ENCODE measurements around the gene BNIP3. TPM values are rescaled to one million over a fixed set of nuclear protein-coding genes. Genes with fewer than 3 reads are reported as not detected.

BNIP3 gene
- total RNA-seq, 2 donors from 2014 or later: 31.3 to 51.7 TPM

DNA sequence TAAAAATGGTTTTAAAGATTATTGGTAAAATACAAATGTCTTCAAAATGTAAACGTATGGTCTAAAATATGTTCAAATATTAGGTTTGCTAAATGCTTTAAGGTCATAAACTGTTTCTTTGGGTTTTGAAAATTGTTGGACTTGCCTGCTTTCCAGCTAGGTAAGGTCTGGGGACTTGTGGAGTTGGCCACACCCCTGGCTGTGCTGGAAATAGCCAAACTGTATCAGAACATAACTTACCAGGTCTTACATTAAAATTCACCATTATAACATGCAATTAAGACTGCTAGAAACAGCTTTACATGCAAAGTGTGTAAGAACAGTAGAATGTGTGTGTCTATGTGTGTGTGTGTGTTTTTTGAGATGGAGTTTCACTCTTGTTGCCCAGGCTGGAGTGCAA is 29.7 kb upstream of the BNIP3 start:
- Mint-ChIP-seq H3K27ac (no peak overlapping the region), H3K4me1 (ENCODE audit: low read depth) (no peaks in the 10 kb centered on the region), H3K4me3 (no peak overlapping the region), H3K36me3 (ENCODE audit: insufficient read depth in 2 of 2) (no peaks in the 10 kb centered on the region), H3K27me3 (ENCODE audit: low read depth) (peaks cover 33% of the 10 kb centered on the region), H3K9me3 (no peaks in the 10 kb centered on the region)
- DNase-seq (no peak), ATAC-seq (replicated peaks in 1 of 2) (no peak)

DNA sequence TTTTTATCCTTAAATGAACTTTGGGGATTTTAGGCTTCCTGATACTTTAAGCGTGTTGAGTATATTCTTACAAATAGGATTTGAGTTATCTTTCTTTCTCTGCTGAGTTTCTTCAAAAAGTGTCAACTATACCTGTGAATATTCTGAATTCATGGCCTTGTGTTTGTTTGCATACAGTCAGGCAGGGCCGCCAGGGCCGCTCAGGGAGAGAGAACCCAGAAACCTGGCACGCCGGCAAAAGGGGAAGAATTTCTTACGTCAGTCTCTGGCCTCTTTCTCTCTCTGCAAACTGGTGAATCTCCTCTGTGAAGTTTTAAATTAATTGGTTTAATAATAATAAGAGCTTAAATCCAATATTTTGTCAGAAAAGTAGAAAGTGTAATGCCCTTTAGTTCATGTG is 29.3 kb upstream of the BNIP3 start:
- H3K36me3 Mint-ChIP-seq (ENCODE audit: insufficient read depth in 2 of 2): no peaks in the 10 kb centered on the region
- H3K4me3 Mint-ChIP-seq: no peak overlapping the region
- peaks cover 33% of the 10 kb centered on the region for H3K27me3 Mint-ChIP-seq (ENCODE audit: low read depth)
- DNase-seq (no peak), ATAC-seq (replicated peaks in 1 of 2) (no peak)
- no peaks in the 10 kb centered on the region for H3K4me1 Mint-ChIP-seq (ENCODE audit: low read depth)
- H3K9me3 Mint-ChIP-seq: no peaks in the 10 kb centered on the region
- H3K27ac Mint-ChIP-seq: no peak overlapping the region

DNA sequence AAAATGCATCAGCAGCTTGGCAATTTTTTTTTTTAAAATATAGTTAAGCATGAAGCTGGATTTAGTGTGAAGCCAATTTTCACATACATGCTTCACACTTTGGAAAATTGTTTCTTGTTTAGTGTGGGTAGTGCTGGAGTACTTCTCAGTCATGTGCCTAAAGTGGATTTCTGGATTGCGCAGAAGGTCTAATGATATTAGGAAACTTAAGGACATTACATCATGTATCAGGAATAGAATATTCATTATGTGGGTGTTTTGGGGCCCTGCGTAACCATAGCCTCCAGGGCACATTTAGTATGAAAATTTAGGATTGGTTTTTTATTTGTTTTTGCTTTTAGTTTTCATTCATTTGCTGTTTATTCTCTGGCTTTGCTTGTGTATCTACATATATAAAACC is 28.8 kb upstream of the BNIP3 start:
- Mint-ChIP-seq H3K4me3 (no peak overlapping the region), H3K4me1 (ENCODE audit: low read depth) (peaks cover under 1% of the 10 kb centered on the region), H3K27me3 (ENCODE audit: low read depth) (peaks cover 33% of the 10 kb centered on the region), H3K36me3 (ENCODE audit: insufficient read depth in 2 of 2) (no peaks in the 10 kb centered on the region), H3K27ac (no peak overlapping the region), H3K9me3 (no peaks in the 10 kb centered on the region)
- no peak for DNase-seq
- ATAC-seq (replicated peaks in 1 of 2): no peak

DNA sequence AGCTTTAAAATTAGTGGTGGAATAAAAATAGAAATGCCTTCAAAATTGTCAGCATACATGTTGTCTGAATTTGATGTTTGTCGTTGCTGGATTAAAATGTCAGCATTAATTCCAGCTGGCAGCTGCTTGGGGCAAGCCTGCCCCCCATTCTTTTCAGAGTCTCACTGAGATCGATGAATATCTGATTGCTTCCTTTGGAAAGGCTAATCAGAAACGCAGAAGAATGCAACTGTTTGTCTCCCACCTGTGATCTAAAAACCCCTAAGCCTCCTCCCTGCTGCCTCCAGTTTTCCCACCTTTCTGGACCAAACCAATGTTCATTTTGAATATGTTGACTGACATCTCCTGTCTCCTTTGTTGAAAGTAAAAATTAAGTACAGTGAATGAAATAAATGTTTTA is 27.9 kb upstream of the BNIP3 start:
- H3K4me3 Mint-ChIP-seq: no peak overlapping the region
- H3K27me3 Mint-ChIP-seq (ENCODE audit: low read depth): peaks cover 33% of the 10 kb centered on the region
- ATAC-seq (replicated peaks in 1 of 2) (no peak), DNase-seq (no peak)
- no peaks in the 10 kb centered on the region for H3K9me3 Mint-ChIP-seq
- H3K36me3 Mint-ChIP-seq (ENCODE audit: insufficient read depth in 2 of 2): no peaks in the 10 kb centered on the region
- H3K27ac Mint-ChIP-seq: no peak overlapping the region
- peaks cover 6% of the 10 kb centered on the region for H3K4me1 Mint-ChIP-seq (ENCODE audit: low read depth)

DNA sequence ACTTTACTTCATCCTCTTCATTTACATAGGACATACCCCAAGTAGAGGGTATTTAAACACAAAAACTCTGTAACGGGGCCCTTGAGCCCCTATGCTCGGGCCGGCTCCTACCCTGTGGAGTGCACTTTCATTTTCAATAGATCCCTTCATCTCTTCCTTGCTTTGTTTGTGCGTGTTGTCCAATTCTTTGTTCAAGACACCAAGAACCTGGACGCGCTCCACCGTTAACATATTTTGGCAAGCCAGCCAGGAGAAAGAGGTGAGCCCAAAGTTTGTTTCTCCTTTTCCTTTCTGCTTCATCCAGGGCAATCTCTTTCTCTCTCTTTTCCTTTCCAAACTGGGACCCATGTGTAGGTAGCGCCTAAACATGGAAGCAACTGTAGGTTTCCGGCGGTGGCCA is 26.0 kb upstream of the BNIP3 start:
- no peaks in the 10 kb centered on the region for H3K36me3 Mint-ChIP-seq (ENCODE audit: insufficient read depth in 2 of 2)
- DNase-seq: no peak
- H3K4me1 Mint-ChIP-seq (ENCODE audit: low read depth): peaks cover 6% of the 10 kb centered on the region
- no peak overlapping the region for H3K4me3 Mint-ChIP-seq
- peaks cover 33% of the 10 kb centered on the region for H3K27me3 Mint-ChIP-seq (ENCODE audit: low read depth)
- ATAC-seq (replicated peaks in 1 of 2): no peak
- no peaks in the 10 kb centered on the region for H3K9me3 Mint-ChIP-seq
- H3K27ac Mint-ChIP-seq: no peak overlapping the region

DNA sequence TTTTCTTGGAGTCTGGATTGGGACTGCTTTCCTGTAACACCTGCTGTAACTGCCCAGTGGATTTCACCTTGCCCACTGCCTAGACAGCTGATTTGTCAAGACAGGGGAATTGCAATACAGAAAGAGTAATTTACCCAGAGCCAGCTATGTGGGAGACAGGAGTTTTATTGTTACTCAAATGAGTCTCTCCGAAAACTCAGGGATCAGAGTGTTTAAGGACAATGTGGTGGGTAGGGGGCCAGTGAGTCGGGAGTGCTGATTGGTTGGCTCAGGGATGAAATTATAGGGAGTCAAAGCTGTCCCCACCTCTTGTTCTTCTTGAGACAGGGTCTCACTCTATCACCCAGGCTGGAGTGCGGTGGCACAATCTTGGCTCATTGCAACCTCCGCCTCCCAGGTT is 25.2 kb upstream of the BNIP3 start:
- no peak overlapping the region for H3K27ac Mint-ChIP-seq
- ATAC-seq (replicated peaks in 1 of 2) (no peak), DNase-seq (no peak)
- H3K27me3 Mint-ChIP-seq (ENCODE audit: low read depth): peaks cover 33% of the 10 kb centered on the region
- H3K9me3 Mint-ChIP-seq: no peaks in the 10 kb centered on the region
- no peaks in the 10 kb centered on the region for H3K36me3 Mint-ChIP-seq (ENCODE audit: insufficient read depth in 2 of 2)
- peaks cover 6% of the 10 kb centered on the region for H3K4me1 Mint-ChIP-seq (ENCODE audit: low read depth)
- no peak overlapping the region for H3K4me3 Mint-ChIP-seq

DNA sequence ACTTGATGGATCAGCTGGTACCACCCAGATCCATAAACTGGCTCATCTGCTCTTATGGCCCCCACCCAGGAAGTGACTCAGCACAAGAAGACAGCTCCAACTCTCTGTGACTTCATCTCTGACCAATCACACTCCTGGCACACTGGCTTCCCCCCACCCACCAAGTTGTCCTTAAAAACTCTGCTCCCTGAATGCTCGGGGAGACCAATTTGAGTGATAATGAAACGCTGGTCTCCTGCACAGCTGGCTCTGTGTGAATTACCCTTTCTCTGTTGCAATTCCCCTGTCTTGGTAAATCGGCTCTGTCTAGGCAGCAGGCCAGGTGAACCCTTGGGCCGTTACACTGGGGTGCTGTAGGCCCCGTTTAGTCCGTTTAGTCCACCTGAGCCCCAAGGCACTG is 23.4 kb upstream of the BNIP3 start:
- Mint-ChIP-seq H3K4me3 (no peak overlapping the region), H3K27me3 (ENCODE audit: low read depth) (peaks cover 19% of the 10 kb centered on the region), H3K4me1 (ENCODE audit: low read depth) (peaks cover 6% of the 10 kb centered on the region), H3K9me3 (no peaks in the 10 kb centered on the region), H3K27ac (no peak overlapping the region), H3K36me3 (ENCODE audit: insufficient read depth in 2 of 2) (no peaks in the 10 kb centered on the region)
- ATAC-seq (replicated peaks in 1 of 2): no peak
- DNase-seq: no peak

DNA sequence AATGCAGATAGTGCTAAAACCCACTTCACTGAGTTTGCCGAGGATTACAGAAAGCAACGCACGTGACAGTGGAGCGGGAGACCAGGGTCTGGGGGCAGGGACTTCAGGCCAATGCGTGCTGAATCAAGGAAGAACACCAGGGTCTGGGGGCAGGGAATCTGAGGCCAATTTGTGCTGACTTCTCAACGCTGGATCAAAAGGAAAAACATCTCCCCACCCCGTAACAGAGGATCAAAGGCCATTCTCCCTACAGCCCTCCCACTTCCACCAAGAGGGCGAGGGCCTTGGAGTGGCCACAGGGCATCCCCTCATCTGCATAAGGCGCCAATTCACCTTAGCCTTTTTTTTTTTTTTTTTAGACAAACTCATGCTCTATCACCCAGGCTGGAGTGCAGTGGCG is 22.3 kb upstream of the BNIP3 start:
- H3K4me1 Mint-ChIP-seq (ENCODE audit: low read depth): peaks cover 6% of the 10 kb centered on the region
- H3K27me3 Mint-ChIP-seq (ENCODE audit: low read depth): peaks cover 11% of the 10 kb centered on the region
- no peaks in the 10 kb centered on the region for H3K9me3 Mint-ChIP-seq
- no peaks in the 10 kb centered on the region for H3K36me3 Mint-ChIP-seq (ENCODE audit: insufficient read depth in 2 of 2)
- no peak overlapping the region for H3K27ac Mint-ChIP-seq
- ATAC-seq (replicated peaks in 1 of 2): no peak
- DNase-seq: no peak
- H3K4me3 Mint-ChIP-seq: no peak overlapping the region

DNA sequence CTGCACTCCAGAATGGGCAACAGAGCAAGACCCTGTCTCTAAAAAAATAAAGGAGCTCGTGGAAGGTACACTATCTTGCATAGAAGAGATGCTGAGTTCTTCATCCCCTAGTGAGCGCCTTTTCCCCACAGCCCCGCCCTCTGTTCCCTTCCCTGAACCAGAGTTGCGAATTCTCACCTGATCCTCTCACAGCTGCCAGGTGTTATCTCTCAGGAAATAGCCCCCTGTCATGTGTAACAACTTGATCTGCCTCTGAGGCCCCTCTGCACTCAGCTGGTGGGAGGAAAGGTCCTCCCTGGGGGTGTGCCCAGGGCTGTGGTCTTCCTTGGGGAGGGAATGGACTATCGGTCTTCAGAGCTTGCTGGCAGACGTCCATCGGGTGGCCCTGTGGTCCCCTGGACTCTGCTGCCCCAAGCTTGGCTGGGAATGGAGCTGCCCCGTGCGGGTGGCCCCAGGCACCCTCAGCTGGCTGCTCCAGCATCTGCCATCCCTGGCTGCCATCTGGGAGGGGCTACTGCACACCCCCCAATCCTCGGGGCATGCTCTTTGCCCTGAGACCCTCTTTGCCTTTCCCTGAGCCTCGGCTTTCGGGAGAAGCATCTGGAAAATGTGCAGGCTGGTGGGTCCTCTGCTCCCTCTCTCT is 21.7 kb upstream of the BNIP3 start:
- H3K27ac Mint-ChIP-seq: no peak overlapping the region
- no peak for DNase-seq
- no peaks in the 10 kb centered on the region for H3K36me3 Mint-ChIP-seq (ENCODE audit: insufficient read depth in 2 of 2)
- no peaks in the 10 kb centered on the region for H3K9me3 Mint-ChIP-seq
- ATAC-seq (replicated peaks in 1 of 2): no peak
- H3K4me3 Mint-ChIP-seq: no peak overlapping the region
- peaks cover 6% of the 10 kb centered on the region for H3K4me1 Mint-ChIP-seq (ENCODE audit: low read depth)
- H3K27me3 Mint-ChIP-seq (ENCODE audit: low read depth): peaks cover 6% of the 10 kb centered on the region

DNA sequence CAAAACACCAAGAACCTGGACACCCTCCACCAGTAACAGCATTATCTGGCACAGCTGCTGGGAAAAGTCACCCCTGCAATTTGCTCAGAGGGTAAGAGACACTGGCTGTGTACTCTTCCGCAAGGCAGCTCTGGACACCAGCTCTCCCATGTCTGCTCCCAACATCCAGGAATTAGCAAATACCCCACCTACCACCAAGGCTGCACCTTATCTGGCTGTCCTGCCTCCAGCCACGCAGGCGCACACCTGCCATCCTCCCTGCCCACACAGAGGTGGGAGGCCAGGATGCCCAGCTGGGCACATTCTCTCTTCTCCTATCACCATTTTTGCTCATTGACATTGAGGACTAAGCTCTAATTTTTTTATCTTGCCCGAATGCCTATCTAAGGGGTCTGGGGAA is 20.3 kb upstream of the BNIP3 start:
- no peak for ATAC-seq (replicated peaks in 1 of 2)
- H3K9me3 Mint-ChIP-seq: no peaks in the 10 kb centered on the region
- H3K27ac Mint-ChIP-seq: no peak overlapping the region
- no peaks in the 10 kb centered on the region for H3K36me3 Mint-ChIP-seq (ENCODE audit: insufficient read depth in 2 of 2)
- no peak for DNase-seq
- H3K4me3 Mint-ChIP-seq: no peak overlapping the region
- peaks cover 6% of the 10 kb centered on the region for H3K4me1 Mint-ChIP-seq (ENCODE audit: low read depth)
- no peaks in the 10 kb centered on the region for H3K27me3 Mint-ChIP-seq (ENCODE audit: low read depth)

DNA sequence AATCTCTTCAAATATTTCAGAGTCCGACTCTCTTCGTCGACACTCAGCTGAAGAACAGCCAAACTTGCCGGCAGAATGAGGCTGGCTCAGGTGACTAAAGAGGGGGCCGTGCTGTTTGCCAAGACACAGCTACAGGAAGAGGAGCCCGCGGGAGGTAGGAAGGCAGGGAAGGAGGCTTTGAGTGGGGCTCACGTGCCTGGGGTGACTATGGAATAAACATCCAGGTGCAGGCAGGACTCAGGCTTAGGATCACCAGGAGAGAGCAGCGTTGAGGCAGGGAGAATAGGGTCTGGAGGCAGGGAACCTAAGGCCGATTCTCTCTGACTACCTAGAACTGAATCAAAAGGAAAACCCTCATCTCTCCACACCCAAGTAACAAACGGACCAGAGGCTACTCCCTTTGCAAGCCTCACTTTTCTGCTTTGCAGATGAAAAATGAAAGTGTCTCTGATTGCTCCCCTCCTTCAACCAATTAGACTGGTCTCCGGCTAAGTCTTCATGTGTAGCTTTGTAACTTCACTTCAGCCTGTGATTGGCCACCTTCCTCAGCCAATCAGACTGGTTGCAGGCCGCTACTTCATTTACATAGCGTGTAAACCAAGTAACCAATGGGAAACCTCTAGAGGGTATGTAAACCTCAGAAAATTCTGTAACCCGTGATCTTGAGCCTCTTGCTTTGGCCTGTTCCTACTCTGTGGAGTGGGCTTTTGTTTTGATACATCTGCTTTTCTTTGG is 19.7 kb upstream of the BNIP3 start:
- no peak overlapping the region for H3K27ac Mint-ChIP-seq
- H3K4me3 Mint-ChIP-seq: no peak overlapping the region
- H3K4me1 Mint-ChIP-seq (ENCODE audit: low read depth): peaks cover 6% of the 10 kb centered on the region
- no peaks in the 10 kb centered on the region for H3K9me3 Mint-ChIP-seq
- peak; percentile 47 to 51 for ATAC-seq (replicated peaks in 1 of 2)
- DNase-seq: no peak
- H3K27me3 Mint-ChIP-seq (ENCODE audit: low read depth): no peaks in the 10 kb centered on the region
- H3K36me3 Mint-ChIP-seq (ENCODE audit: insufficient read depth in 2 of 2): no peaks in the 10 kb centered on the region

DNA sequence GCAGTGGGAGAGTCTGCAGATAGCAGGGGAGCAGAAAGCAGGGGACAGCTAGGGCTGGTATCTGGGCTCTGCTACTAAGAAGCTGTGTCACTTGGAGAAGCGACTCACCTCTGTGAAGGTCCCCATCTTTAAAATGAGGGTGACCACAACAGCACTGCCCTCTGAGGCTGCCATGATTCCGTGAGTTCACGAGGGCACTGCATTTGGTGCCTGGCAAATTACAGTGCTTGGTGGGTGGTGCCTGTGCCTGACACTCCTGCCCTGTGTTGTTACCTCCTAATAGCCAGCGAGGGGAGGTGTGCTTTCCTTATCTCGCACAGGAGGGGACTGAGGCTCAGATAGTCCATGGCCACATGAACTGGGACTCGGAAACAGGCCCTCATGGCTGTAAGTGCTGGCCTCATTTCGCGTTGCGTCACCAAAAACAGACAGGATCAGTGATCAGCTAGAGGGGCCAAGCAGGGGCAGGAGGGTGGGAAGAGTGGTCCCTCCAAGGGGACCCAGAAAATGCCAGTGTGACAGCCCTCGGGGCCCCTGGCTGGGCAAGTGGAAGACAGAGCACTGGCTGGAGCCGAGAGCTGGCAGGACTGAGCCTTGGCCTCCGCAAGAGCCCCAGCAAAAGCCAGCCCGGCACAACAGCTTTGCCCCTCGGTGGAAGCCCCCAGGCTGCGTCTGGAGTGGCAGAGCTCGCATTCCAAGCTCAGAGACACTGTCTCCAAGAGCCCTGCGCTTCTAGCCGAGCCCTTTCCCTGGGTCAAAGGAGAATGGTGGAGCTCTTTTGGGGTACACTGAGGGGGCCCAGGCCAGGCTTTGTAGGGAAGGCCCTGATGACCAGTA is 17.3 kb upstream of the BNIP3 start:
- Mint-ChIP-seq H3K9me3 (no peaks in the 10 kb centered on the region), H3K27ac (no peak overlapping the region), H3K4me1 (ENCODE audit: low read depth) (no peaks in the 10 kb centered on the region), H3K27me3 (ENCODE audit: low read depth) (no peaks in the 10 kb centered on the region), H3K4me3 (no peak overlapping the region), H3K36me3 (ENCODE audit: insufficient read depth in 2 of 2) (no peaks in the 10 kb centered on the region)
- ATAC-seq (replicated peaks in 1 of 2) (no peak), DNase-seq (no peak)

DNA sequence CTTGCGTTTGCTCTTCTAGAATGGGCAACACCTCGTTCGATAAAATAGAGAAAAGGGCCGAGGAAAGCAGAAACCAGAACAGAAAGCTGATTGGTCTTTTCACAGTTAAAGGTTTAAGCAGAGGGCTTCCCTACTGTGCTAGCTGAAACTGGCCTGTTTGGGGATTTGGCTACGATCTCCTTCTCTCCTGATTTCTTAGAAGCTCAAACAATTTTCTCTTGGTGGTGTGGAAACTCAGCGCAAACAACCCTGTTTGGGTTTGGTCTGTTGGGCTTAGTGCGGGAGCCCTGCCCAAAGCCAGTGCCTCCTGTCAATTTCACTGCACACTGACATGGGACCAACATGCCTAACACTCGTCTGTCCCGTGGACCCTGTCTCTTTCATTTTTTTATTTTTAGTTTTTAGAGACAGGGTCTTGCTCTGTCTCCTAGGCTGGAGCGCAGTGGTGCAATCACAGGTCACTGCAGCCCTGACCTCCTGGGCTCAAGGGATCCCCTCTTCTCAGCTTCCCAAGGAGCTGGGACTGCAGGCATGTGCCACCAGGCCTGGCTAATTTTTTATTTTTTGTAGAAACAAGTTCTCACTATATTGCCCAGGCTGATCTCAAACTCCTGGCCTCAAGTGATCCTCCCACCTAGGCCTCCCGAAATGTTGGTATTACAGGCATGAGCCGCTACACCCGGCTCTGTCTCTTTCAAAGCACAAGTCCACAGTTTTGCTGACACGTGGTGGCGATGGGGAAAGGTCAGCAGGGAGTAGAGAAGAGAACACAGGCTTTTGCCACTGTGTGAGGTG is 16.5 kb upstream of the BNIP3 start:
- Mint-ChIP-seq H3K36me3 (ENCODE audit: insufficient read depth in 2 of 2) (no peaks in the 10 kb centered on the region), H3K27me3 (ENCODE audit: low read depth) (no peaks in the 10 kb centered on the region), H3K9me3 (no peaks in the 10 kb centered on the region), H3K4me3 (no peak overlapping the region), H3K27ac (no peak overlapping the region), H3K4me1 (ENCODE audit: low read depth) (no peaks in the 10 kb centered on the region)
- DNase-seq (no peak), ATAC-seq (replicated peaks in 1 of 2) (no peak)
